Globus pallidus (tissue), 1 donor: ENCODE results near the gene ATG2B.
"Not testable (repeated sequence)": the region's sequence is repeated elsewhere in the genome, so short reads cannot be mapped to it uniquely, and the experiment has no call there.

Experiments used
- DNase-seq: peaks from one replicate; pipeline ENCODE4 v3.0.0-alpha.2; 2015; ENCODE audit warnings: low spot score

The ATG2B gene

GRCh38 chr14:96380735-96381134 is 17.6 kb upstream of the ATG2B start:
- no peak for DNase-seq

DNA sequence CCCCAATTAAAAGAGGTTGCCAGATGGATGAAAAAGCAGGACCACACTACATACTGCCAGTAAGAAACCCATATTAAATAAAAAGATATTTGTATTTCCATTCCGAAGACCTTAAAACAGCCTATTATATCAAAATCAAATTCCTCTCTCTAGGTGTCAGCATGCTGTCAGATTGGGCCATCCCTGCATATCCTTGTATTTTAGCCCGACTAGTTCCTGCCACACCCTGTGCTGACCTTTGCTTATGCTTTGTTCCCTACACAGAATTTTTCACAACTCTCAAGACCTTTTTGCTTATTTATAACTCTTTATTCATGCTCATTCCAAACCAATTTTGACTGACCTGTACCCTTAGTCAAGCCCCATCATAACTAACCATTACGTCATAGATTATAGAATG is 13.0 kb upstream of the ATG2B start:
- DNase-seq = no peak

DNA sequence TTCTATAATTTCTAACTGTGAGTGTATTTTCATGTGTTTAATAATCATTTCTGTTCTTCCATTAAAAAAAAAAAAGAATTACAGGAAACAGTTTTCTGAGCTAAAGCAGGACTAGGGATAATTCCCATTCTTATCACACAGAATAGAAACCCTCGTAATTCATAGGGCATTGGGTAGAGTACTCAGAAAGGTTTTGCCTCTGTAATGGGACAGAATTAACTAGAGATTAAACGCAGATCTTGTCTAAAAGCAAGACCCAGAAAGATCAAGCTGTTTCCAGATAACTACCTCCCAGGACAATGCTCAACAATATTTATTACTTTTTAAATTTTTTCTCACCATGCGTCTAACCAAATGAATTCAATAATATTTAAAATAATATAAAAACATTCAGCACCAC is 10.4 kb upstream of the ATG2B start:
- DNase-seq = no peak

- DNase-seq = no peak
These were observed 7.4 kb upstream of the ATG2B start for GRCh38 chr14:96370528-96370927.

DNA sequence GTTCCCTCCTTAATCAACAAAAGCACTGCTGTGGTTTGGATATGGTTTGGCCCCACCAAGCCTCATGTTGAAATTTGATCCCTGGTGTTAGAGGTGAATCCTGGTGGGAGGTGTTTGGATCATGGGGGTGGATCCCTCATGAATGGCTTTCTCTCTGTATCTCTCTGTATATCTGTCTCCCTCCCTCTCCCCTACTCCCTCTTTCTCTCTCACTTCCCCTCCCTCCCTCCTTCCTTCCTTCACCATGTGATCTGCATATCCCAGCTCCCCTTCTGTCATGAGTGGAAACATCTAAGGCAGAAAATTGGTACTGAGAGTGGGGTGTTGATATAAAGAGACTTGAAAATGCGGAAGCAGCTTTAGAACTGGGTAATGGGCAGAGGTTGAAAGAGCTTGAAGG is 5.4 kb upstream of the ATG2B start:
- DNase-seq = no peak

DNA sequence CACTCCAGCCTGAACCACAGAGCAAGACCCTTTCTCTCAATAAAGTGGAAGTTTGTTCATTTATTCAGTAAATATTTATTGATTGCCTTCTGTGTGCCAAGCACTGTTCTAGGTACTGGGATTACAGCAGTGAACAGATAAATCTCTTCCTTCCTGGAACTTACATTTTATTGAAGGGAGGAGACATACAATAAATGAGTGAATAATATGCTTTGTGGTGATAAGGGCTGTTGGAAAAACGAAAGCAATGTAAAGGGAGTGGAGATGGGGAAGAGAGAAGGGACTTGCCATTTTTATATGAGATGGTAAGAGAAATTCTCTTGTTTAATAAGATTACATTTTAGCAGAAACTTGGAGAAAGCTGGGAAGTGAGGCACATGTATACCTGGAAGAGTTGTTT is 1.8 kb upstream of the ATG2B start:
- no peak for DNase-seq

GRCh38 chr14:96363751-96364336 is 703 bp upstream of the ATG2B start:
- no peak for DNase-seq

GRCh38 chr14:96362071-96362964 is 823 bp downstream of the ATG2B start:
- DNase-seq = peak; percentile 35

DNA sequence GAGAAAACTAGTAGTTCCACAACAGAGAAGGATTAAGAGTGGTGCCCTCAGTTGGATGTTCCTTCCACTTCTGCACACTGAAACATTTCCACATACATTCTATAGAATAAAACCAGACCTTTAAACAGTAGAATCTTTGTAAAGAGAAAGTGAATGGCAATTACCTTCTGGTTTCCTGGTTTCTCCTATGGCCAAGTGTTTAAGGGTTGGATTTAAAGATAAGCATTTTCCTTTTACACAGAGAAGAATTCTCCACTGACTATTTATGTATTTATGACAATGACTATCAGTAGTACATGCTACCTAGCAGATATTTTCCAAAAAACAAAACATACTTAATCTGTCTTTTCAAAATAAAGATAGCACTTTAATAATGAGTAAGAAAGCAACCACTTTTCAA is 3.2 kb downstream of the ATG2B start:
- no peak for DNase-seq

GRCh38 chr14:96357216-96357615 is 5.9 kb downstream of the ATG2B start:
- DNase-seq = no peak

DNA sequence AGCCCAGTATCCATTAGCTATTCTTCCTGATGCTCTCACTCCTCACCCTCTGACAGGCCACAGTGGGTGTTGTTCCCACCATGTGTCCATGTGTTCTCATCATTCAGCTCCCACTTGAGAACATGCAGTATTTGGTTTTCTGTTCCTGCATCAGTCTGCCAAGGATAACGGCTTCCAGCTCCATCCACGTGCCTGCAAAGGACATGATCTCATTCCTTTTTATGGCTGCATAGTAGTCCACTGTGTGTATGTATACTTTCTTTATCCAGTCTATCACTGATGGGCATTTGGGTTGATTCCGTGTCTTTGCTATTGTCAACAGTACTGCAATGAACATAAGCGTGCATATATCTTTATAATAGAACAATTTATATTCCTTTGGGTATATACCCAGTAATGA is 8.9 kb downstream of the ATG2B start:
- DNase-seq = no peak

DNA sequence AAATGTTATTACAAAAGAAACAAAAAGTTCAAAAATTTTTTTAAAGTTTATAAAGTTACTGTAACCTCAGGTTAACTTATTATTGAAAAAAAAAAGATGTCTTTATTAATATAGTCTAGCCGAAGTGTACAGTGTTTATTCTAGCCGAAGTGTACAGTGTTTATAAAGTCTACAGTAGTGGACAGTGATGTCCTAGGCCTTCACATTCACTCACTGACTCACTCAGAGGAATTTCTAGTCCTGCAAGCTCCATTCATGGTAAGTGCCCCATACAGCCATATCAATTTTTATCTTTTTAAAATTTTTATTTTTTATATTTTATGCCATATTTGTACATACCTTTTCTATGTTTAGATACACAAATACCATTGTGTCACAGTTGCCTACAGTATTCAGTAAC is 10.4 kb downstream of the ATG2B start:
- DNase-seq = no peak

DNA sequence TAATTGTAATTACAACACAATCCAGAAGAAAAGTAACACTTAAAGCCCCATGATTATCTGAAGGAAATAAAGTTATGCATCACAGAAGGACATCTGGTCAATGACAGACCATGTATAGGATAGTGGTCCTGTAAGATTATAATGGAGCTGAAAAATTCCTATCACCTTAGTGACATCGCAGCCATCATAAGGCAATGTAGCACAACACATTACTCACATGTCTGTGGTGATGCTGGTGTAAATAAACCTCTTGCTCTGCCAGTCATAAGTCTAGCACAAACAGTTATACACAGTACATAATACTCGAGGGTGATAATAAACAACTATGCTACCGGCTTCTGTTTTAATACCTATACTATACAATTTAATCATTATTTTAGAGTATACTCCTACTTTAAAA is 11.2 kb downstream of the ATG2B start:
- no peak for DNase-seq

- no peak for DNase-seq
These were observed 13.7 kb downstream of the ATG2B start for GRCh38 chr14:96349286-96350075.

DNA sequence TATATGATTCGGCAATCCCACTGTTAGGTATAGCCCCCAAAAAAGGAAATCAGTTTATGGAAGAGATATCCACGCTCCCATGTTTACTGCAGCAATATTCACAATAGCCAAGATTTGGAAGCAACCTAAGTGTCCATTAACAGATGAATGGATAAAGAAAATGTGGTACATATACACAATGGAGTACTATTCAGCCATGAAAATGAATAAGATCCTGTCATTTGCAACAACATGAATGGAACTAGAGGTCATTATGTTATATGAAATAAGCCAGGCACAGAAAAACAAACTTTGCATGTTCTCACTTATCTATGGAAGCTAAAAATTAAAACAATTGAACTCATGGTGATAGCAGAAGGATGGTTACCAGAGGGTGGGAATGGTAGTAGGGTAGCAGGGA is 15.2 kb downstream of the ATG2B start:
- DNase-seq = not testable (repeated sequence)

- no peak for DNase-seq
These were observed 17.5 kb downstream of the ATG2B start for GRCh38 chr14:96345669-96346068.

GRCh38 chr14:96341323-96341722 is 21.8 kb downstream of the ATG2B start:
- no peak for DNase-seq

DNA sequence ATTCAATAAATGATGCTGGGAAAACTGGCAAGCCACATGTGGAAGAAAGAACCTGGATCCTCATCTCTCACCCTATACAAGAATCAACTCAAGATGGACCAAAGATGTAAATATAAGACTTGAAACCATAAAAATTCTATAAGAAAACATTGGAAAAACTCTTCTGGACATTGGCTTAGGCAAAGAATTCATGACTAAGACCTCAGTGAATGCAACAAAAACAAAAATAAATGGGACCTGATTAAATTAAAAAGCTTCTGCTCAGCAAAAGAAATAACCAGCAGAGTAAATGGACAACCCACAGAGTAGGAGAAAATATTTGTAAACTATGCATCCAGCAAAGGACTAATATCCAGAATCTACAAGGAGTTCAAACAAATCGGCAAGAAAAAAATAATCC is 24.6 kb downstream of the ATG2B start:
- DNase-seq = no peak

- no peak for DNase-seq
These were observed 38.9 kb downstream of the ATG2B start for GRCh38 chr14:96324219-96324618.

GRCh38 chr14:96320605-96321004 is 42.5 kb downstream of the ATG2B start:
- no peak for DNase-seq

DNA sequence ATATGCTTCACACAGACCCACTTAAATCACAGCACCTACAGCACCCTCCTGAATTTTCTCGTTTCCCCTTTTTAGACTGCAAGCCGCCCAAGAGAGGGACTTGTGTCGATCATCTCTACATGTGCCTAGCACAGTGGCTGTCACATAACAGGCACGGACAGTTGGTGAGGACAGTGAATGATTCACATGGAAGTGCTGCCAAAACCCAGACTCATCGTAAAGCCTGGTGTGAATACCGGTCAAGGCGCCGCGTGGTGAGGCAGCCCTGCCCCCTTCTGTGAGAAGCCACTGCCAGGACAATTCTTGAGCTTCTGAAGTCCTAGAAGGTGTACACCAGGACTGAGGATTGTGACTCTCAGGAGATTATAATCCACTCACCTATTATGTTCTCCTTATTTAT is 44.3 kb downstream of the ATG2B start:
- no peak for DNase-seq

DNA sequence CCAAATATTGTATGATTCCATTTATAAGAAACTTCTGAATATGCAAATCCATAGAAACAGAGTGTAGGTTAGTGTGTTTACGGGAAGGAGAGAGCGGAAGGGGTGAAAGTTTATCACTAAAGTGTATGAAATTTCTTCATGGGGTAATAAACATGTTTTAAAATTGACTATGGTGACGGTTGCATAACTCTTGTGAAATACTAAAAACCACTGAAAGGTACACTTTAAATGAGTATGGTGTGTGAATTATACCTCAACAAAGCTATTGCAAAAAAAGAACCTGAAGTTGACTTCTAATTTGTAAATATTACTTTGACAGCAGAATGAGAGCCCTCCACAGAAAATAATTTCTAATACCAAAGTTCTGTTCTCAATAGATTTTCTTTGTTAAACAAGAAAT is 47.1 kb downstream of the ATG2B start:
- DNase-seq = no peak

- no peak for DNase-seq
These were observed 52.2 kb downstream of the ATG2B start for GRCh38 chr14:96310906-96311305.
